NCI-H69 (cell line): ENCODE data around the gene NRN1.
A peak's percentile ranks its signal among the peaks of the same experiment; 100 is the strongest.

Experiments used
- DNase-seq: peaks from one replicate; lab custom pipeline; 2025; lab: John Stamatoyannopoulos, UW

Gene NRN1

GRCh38 chr6:6002005-6002847 is 4.5 kb downstream of the NRN1 start:
- no peak for DNase-seq

DNA sequence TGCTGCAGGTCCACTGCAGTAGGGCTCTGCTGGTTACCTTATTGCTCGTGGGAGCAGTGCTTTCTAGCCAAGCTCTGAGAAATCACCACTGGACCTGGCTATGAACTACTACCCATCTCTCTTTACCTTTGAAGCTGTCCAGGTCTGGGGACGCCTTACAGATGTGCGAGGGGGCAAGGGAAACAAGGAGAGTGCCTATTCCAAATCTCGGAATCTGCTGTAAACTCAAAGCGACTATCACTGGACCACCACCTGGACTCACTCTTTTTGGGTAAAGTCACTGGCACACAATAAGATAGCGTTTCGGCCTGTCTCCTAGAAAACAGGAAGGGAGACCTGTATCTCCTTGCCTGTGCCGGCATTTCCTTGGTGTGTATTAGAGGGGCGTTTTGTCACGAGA is 5.3 kb downstream of the NRN1 start:
- no peak for DNase-seq

DNA sequence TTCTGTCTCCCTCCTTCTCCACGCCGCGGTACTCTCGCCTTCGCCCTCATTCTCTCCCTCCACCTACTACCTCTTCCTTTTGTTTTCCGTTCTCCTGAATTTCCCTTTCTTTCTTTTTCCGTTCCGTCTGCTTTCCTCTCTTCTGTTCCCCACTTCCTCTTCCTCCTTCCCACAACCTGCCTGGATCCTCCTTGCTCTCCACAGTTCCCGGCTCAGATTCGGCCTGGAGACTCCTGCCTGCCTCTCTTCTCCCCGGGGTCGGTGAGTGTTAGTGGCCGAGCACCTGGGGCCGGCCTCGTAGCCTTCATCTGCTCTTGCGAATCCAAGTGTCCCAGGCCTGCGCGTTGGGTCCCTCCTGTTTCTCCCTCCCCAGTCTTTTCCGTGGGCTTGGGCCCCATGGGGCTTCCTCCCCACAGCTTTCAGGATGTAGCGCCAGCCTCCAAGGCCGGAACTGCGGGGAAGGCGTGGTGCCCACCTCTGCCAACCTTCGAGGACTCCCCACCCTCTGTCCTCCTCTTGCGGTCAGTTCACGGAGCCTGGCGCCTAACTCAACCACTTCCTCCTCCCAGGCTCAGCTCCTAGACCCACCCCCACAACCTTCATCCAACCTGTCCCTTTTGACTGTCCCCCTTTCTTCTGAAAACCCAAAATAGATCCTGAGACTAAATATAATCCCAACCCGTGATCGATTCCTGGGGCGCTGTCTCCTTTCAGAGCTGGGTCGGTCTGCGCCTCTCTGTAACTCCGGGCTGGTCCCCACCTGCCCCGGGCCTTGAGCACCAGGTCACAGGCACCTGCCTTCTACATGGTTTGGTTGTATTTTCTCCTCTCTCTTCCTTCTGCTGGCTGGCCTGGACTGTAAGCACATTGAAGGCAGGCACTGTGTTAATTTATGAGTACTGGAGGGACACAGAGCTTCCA is 6.8 kb downstream of the NRN1 start:
- DNase-seq = no peak

DNA sequence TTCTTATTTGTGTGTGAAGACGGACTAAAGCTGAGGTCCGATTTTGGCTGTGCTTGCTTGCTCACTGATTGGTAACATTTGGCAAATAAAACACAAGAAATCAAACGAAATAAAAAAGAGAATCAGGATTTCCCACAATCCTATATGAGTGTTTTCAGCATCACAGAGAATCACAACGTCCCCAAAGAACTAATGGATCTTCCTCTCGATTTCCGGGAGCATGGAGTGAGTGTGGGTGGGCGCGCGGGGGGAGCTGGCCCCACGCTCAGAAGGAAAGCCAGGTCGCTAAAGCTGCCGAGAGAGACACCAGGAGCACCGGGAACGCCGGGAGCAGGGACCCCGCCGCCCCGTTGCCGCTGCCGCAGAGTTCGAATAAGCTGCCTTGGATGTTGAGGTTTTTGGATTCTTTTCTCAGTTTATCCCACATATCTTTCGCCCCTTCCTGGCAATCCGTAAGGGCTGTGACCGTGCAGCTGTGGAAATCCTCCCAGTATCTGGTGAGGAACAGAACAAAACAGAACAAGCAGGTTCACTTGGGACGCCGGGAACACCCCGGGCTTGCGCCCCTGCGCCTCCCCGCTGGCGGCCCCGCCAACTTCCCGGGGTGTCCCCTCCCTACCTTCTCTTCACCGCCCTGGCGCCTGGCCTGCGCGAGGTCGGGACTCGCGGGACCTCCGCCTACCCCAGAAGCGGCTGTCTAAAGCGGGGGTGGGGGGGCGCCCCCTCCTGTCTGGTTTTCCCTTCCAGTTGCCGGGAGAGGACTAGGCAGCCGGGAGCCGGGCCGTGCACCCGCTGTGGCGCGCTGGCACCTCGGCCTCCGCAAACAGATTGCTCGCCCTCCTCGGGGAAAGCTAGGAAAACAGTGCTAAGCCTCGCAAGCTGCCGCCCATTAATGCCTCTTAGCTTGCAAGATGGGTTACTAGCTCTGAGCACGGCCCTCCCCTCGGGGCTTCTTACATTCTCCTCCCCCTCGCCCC is 7.7 kb downstream of the NRN1 start:
- DNase-seq = no peak

GRCh38 chr6:5998236-5998635 is 8.5 kb downstream of the NRN1 start:
- no peak for DNase-seq

DNA sequence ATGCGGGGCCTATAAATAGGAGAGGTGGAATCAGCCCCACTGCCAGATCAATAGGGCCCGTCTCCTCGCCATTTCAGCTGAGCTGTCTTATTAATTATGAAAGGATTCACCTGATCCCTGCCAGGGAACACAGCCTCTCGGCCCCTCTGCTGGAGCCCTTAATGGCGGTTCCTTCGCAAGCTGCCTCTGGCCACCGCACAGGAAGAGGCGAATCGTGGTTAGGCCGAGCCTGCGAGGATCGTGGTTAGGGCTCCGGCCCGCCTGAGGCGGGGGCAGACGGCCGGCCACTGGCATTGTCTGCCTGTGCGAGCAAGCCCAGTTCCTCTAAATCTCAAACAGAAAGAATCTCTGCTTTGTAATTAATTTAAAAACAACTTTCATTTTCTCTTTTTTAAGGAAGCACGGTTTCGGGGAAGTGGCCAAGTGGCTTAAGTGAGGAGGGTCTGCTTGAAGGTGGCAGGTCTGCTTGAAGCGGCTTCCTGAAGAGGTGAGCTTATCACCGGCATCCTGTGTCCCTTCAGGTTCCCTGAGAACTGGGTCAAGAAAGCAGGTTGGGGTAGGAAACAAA is 9.2 kb downstream of the NRN1 start:
- DNase-seq = no peak

GRCh38 chr6:5996714-5997419 is 9.9 kb downstream of the NRN1 start:
- peak; percentile 47 for DNase-seq

- peak; percentile 57 for DNase-seq
Measured at GRCh38 chr6:5995949-5996713, 10.6 kb downstream of the NRN1 start.

DNA sequence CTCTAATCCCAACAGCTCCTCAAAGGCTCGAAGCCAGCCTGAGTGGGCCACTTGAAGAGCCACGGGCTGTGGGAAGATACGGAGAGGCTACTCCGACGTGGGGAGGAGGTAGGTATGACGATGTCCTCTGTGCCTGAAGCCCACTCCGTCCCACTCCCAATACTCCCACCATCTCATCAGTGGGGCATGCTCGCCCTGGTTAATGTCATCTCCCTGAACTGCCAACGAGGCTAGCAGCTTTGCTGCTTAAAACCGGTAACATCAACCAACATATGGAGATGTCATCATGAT is 11.1 kb downstream of the NRN1 start:
- no peak for DNase-seq

- DNase-seq = no peak
Measured at GRCh38 chr6:5994999-5995657, 11.6 kb downstream of the NRN1 start.

GRCh38 chr6:5994234-5994998 is 12.3 kb downstream of the NRN1 start:
- no peak for DNase-seq

DNA sequence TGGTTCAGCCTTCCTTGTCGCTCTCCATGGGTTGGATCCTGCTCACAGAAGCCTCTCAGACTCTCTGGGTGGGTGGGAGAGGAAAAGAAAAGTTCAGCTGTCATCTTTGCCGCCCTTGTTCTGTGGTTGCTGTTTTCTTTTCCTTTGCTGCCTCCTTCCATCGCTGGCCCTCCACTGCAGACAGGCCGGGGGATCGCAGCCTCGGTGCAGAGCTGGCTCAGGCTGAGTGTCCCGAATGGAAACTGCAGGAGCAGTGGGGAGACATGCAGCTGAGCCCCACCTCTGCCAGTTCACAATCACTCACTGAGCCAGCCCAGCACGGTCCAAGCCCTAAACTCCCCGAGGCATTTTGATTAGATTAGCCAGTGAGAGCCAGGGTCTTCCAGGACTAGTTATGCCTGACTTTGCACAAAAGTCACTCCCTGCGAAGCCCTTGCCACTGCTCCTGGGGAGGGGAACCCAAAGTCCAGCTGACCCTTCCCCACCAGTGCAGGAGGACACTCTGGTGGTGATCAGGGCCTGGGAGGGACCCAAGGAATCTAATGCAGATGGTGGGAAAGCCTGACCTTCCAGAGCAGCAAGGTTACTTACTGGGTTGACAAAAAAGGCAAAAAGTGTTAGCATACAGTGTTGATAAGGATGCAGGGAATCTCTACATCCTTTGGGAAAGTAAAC is 14.0 kb downstream of the NRN1 start:
- no peak for DNase-seq

DNA sequence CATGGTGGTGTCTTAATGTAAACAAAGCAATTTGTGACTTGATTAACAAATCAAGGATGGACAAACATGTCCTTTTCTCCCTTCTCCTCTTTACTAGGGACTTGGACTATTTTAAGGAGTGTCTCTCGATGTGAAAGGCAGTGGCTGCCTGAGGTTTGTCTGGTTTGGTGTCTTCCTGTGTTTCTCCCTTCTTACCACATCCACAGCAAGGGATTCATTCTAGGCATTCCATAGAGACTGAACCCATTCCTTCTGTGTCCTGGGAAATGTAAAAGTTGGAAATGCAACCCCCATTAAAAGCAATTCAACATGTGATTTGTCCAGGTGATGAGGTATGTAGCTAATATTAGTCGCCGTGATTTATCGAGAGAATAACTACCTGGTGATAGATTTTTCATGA is 15.9 kb downstream of the NRN1 start:
- DNase-seq = no peak

- no peak for DNase-seq
Measured at GRCh38 chr6:5989141-5989723, 17.5 kb downstream of the NRN1 start.

- DNase-seq = no peak
Measured at GRCh38 chr6:5986861-5987260, 19.9 kb downstream of the NRN1 start.

GRCh38 chr6:5984150-5985089 is 22.3 kb downstream of the NRN1 start:
- no peak for DNase-seq
